ENCODE data around the gene KCNMA1.

Gene KCNMA1

DNA sequence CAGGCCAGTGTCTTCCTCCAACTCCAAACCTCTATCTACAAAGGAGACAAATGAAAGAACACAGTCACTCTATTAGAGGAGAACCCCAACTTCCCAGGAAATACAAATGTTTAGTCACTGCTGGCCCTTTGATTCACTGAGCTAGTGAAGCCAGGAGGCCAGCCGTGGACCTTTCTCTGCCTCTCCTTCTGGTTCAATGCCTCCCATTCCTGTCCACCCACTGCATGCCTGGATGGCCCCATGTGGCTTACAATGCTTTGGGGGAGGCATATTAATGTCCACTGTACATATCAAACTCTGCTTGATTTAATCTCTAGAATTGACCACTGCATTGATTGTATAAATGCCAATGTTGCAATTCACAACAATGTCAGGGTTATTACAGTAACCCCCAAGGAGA lies 687.3 kb downstream of the KCNMA1 start:
- in situ Hi-C loops (cut with MboI; ENCODE audit: low sequenced_read_pairs), result no loop called here

GRCh38 chr10:76946270-76946669 lies 691.3 kb downstream of the KCNMA1 start:
- in situ Hi-C loops (cut with MboI; ENCODE audit: low sequenced_read_pairs), result no loop called here

DNA sequence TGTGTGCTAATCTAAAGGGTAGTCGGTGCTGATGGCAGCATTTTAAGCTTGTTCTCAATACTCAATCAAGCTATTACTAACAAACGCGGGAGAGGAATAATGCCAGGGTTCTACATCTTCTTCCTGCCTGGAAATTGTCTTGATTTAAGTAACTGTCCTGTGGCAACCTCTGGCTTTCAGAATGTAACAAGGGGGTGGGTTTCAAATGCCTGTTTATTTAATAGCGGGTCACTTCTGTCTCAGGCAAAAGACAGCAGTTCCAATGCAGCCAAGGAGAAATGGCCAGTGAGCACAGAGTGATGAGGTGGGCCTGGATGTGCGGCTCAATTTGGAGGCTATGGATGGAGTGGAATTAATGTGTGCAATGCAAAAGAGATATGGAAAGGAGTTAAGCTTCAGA lies 692.4 kb downstream of the KCNMA1 start:
- in situ Hi-C loops (cut with MboI; ENCODE audit: low sequenced_read_pairs), result no loop called here

DNA sequence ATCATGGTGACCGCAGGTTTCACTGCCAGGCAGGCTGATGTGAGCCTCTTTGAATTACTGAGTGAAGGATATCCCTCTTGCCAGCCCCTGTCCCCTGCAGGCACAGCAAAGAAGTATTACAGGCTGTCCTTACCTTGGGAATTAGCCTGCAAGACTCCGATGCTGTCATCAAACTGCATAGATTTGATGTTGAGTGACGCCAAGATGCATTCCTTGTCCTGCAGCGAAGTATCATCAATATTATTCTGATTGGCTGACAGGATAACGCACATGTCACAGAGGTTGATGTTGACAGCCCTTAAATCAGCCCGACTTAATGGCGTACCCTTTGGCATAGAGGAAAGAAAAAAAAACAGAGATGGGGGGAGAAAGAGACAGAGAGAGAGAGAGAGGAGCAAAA lies 693.0 kb downstream of the KCNMA1 start:
- in situ Hi-C loops (cut with MboI; ENCODE audit: low sequenced_read_pairs), result no loop called here

- in situ Hi-C loops (cut with MboI; ENCODE audit: low sequenced_read_pairs), result no loop called here
Measured at GRCh38 chr10:76942628-76943416, 694.8 kb downstream of the KCNMA1 start.

- in situ Hi-C loops (cut with MboI; ENCODE audit: low sequenced_read_pairs), result no loop called here
Measured at GRCh38 chr10:76939933-76940468, 697.6 kb downstream of the KCNMA1 start.

DNA sequence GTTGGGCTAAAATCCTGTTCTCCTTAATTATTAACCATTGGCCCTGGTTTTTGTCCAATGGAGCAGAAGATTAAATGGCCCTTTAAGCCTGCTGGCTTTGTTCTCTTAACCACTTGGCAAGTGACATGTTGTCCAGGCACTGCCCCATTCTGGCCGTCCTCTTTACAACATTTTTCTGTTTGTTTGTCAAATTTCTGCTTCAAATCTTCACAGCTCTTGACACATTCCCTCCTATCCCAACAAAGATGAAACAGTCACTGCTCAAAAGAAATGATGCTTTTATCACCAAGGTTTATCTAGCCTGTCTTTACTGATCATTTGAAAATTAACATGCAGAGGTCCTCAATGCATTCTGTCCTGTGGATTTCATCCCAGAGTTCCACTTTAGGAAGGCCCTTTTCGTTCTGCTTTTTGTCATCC lies 700.4 kb downstream of the KCNMA1 start:
- in situ Hi-C loops (cut with MboI; ENCODE audit: low sequenced_read_pairs), result no loop called here

DNA sequence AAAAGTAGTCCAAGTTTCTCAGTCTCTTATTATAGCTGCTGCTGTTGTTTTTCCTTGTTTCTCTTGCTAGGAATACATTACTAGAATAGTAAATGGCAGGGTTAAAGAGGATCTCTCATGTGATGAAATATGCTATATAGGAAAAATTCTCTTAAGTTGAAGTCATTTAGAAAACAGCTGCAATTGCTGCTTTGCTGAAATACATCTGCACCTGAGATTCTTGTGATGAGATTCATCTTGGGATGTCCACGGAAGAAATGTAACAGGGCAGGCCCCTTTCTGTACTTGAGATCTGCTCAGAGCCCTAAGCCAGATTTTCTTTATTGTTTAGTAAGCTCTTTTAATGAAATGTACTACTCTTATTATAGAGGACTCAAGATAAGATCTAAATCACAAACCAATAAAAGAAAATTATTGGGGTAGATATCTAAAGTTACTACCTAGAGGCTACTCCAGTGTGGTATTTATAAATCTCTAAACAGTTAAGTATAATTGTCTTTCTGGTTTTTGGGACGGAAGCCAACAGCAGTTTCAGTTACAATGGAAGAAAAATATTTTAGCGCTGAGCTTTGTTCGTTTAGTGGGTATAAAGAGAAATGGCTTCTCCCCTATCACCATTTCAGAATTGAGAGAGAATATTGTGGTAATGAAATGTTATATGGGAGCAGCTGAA lies 701.5 kb downstream of the KCNMA1 start:
- in situ Hi-C loops (cut with MboI; ENCODE audit: low sequenced_read_pairs), result no loop called here

- in situ Hi-C loops (cut with MboI; ENCODE audit: low sequenced_read_pairs), result no loop called here
Measured at GRCh38 chr10:76928565-76928964, 709.0 kb downstream of the KCNMA1 start.

GRCh38 chr10:76925636-76926405 lies 711.8 kb downstream of the KCNMA1 start:
- in situ Hi-C loops (cut with MboI; ENCODE audit: low sequenced_read_pairs), result no loop called here

DNA sequence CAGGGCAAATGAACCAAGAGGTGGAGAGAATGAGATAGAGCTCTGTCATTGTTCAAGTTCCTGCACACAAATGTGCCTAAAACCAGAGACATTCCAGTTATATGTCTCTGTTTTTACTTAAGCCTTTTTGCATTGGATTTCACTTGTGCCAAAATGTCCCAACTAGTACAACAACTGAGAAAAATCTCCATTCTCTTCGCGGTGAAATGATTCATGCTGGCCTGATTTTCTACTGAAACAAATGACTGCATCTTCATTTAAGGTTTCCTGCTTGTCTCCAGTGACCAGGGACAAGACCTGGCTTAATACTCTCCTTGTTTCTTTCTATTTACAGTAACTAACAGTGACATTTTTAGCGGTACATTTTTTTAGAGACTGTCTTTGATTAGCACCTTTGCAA lies 714.9 kb downstream of the KCNMA1 start:
- in situ Hi-C loops (cut with MboI; ENCODE audit: low sequenced_read_pairs), result no loop called here

- in situ Hi-C loops (cut with MboI; ENCODE audit: low sequenced_read_pairs), result no loop called here
Measured at GRCh38 chr10:76921383-76922010, 716.1 kb downstream of the KCNMA1 start.

GRCh38 chr10:76920581-76920980 lies 717.0 kb downstream of the KCNMA1 start:
- in situ Hi-C loops (cut with MboI; ENCODE audit: low sequenced_read_pairs), result no loop called here

GRCh38 chr10:76918106-76918505 lies 719.5 kb downstream of the KCNMA1 start:
- in situ Hi-C loops (cut with MboI; ENCODE audit: low sequenced_read_pairs), result no loop called here

DNA sequence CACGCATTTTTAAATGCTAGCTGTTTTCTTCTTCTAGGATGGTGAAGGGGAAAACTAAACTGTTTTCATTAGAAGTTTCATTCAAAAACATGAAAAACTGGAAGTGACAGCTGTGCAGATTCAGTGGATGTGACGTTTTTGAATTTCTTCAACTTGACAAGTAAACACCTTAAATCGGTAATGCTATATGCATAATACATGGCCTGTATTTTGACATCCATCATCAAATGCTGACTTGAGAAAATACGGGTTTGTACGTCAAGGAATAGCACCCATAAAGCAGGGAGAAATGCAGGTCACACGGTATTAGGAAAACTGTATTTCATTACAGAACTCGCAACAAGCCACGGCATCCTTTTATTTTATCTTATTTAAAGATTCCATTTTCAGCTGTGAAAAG lies 720.5 kb downstream of the KCNMA1 start:
- in situ Hi-C loops (cut with MboI; ENCODE audit: low sequenced_read_pairs), result no loop called here

DNA sequence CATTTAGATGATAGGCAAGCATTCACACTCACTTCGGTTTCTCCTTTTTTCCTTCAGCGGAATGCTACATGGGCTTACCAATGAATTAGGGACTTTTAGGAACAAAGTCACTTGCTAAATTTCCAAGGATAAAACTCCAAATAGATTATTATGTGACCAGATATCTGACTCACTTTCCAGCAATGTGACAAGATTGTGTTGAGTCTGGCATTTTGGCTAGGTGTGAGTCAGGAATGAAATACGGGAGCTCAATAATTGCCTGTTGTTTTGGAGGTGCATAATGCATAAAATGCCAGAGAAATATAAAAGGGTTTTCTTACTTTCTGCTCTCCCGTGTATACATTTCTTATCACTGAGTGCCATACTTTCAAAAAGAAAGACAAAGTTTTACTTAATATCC lies 721.1 kb downstream of the KCNMA1 start:
- in situ Hi-C loops (cut with MboI; ENCODE audit: low sequenced_read_pairs), result no loop called here

GRCh38 chr10:76915316-76915715 lies 722.3 kb downstream of the KCNMA1 start:
- in situ Hi-C loops (cut with MboI; ENCODE audit: low sequenced_read_pairs), result no loop called here

- in situ Hi-C loops (cut with MboI; ENCODE audit: low sequenced_read_pairs), result no loop called here
Measured at GRCh38 chr10:76911184-76911583, 726.4 kb downstream of the KCNMA1 start.

DNA sequence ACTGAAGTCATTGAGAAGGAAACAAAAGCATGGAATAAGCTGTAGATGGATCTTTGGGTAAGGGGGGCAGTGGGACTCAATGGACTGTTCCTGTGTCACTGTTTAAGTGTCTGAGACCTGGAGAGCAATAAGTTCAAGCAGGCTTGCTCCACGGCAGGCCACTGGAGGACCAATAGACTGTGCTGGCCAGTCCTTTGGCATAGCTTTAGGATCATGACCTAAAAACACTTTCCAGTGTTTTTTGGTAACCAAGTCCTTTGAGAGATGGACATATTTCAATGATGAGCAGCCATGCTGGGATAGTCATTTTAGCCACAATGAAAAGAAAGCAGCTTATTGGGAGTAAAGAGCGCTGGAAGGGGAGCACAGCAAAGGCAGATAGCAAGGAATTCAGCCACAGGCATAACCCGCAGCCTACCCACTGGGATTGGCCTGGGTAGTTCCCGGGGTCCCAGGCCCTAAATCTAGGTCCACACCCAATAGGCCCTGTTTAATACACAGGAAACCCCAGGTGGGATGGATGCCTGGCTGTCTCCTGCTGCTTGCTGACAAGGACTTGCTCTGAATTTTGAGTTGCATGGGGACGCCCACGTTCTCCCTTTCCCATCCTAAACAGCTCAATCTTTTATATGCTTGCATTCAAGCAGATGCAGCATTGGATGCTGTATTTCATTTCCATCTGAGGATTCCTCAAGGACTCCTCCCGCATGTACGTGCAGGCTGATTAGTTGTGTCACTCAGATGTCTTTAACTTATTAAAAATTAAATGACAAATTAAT lies 727.2 kb downstream of the KCNMA1 start:
- in situ Hi-C loops (cut with MboI; ENCODE audit: low sequenced_read_pairs), result no loop called here

DNA sequence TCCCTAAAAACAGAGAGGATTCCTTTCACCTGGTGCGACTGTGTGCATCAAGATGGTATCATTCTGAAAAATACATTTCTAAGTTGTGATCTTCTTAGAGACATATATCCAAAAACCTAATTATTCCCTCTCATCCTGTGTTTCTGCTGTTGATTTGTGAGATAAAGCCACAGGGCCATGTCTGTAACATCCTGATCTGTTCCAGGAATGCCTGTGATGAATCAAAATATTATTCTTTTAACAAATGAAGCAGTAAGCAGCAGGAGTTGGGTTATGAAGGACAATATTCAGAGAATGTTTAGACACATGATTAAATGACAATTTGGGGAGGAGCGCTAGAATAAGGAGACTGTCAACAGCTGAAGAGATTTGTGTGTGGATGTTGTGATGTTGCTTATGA lies 731.4 kb downstream of the KCNMA1 start:
- in situ Hi-C loops (cut with MboI; ENCODE audit: low sequenced_read_pairs), result no loop called here

All from HL-60/S4 treated with retinoic acid at 250 ng/mL for 4 days and 3 days (cell line).